H1 (cell line): ENCODE data around the gene RAMP1. TPM values are rescaled to one million over a fixed set of nuclear protein-coding genes. Genes with fewer than 3 reads are reported as not detected.

ENCODE experiments used
- CTCF ChIA-PET: fragments of 300-600 bp; sonication (Branson Sonifier 250); formaldehyde crosslinking; loops from one replicate; lab custom pipeline; 2021; ENCODE audit not compliant: partially characterized antibody; lab: Charles Lee
- POLR2A ChIA-PET: fragments of 300-600 bp; sonication (Branson Sonifier 250); formaldehyde crosslinking; loops from one replicate; lab custom pipeline; 2021; ENCODE audit warnings: inconsistent platforms; ENCODE audit not compliant: partially characterized antibody; lab: Charles Lee
- DNase-seq, 2 experiments: peaks; one replicate each; pipeline versions ENCODE4 v3.0.0 to v3.0.0-alpha.2; 2010 to 2022; ENCODE audit warnings: low spot score in 2 of 2, low read depth in 1 of 2, mixed read lengths in 1 of 2
- FAIRE-seq: peaks from 2 replicates; lab custom pipeline; 2011; peaks lifted over from hg19 to GRCh38; lab: Jason Lieb, UNC
- H2AFZ ChIP-seq: 2 replicates; pipeline ENCODE4 v1.8.1; 2012; ENCODE audit warnings: low read length, inconsistent platforms
- H2AK5ac ChIP-seq: 2 replicates; pipeline ENCODE4 v1.6.1; 2013; ENCODE audit warnings: low read depth, low read length
- H2BK120ac ChIP-seq: replicated peaks from 2 replicates; pipeline ENCODE3; 2013; ENCODE audit warnings: low read depth, low read length, inconsistent platforms
- H2BK12ac ChIP-seq: 2 replicates; pipeline ENCODE4 v1.6.1; 2013; ENCODE audit warnings: low read depth, low read length
- H2BK15ac ChIP-seq: 2 replicates; pipeline ENCODE4 v1.6.1; 2013; ENCODE audit warnings: low read length
- H2BK20ac ChIP-seq: 2 replicates; pipeline ENCODE4 v1.6.1; 2013; ENCODE audit warnings: low read length
- H2BK5ac ChIP-seq: 2 replicates; pipeline ENCODE4 v1.6.1; 2013; ENCODE audit warnings: low read depth, low read length
- H3K14ac ChIP-seq: 2 replicates; pipeline ENCODE4 v1.6.1; 2013; ENCODE audit warnings: inconsistent platforms; ENCODE audit not compliant: insufficient read length
- H3K18ac ChIP-seq: 2 replicates; pipeline ENCODE4 v1.6.1; 2013; ENCODE audit warnings: low read length; ENCODE audit errors: extremely low read depth
- H3K23ac ChIP-seq: 2 replicates; pipeline ENCODE4 v1.6.1; 2013; ENCODE audit warnings: inconsistent platforms; ENCODE audit not compliant: insufficient read length
- H3K23me2 ChIP-seq: 2 replicates; pipeline ENCODE4 v1.6.1; 2013; ENCODE audit warnings: low read depth, low read length
- H3K27ac ChIP-seq: 2 replicates; pipeline ENCODE4 v1.6.1; 2011; ENCODE audit warnings: low read depth, low read length, inconsistent platforms
- H3K27me3 ChIP-seq, 4 experiments: replicated peaks in 1 of 4; 1 replicate in 1 of 4; 2 replicates in 3 of 4; pipeline versions ENCODE4 v1.6.1 to v1.8.1; 2011 to 2013; ENCODE audit warnings: low read length in 3 of 4, mild to moderate bottlenecking in 3 of 4, inconsistent platforms in 2 of 4, mixed read lengths in 2 of 4, moderate library complexity in 1 of 4; ENCODE audit not compliant: control insufficient read depth in 3 of 4, insufficient read depth in 3 of 4; ENCODE audit errors: extremely low read depth in 1 of 4
- H3K36me3 ChIP-seq, 4 experiments: 2 replicates each; pipeline versions ENCODE4 v1.6.1 to v1.8.1; 2011 to 2013; ENCODE audit warnings: mild to moderate bottlenecking in 4 of 4, low read length in 3 of 4, moderate library complexity in 2 of 4, control low read depth in 1 of 4, inconsistent platforms in 1 of 4; ENCODE audit not compliant: insufficient read depth in 4 of 4, control insufficient read depth in 2 of 4
- H3K4ac ChIP-seq: replicated peaks from 2 replicates; pipeline ENCODE3; 2013; ENCODE audit warnings: low read length, low read depth, mixed read lengths, inconsistent platforms; ENCODE audit not compliant: insufficient read length
- H3K4me1 ChIP-seq, 4 experiments: replicated peaks in 1 of 4; 1 replicate in 1 of 4; 2 replicates in 3 of 4; pipeline versions ENCODE4 v1.6.1 to v1.8.1; 2011 to 2013; ENCODE audit warnings: low read length in 3 of 4, inconsistent platforms in 2 of 4, mixed read lengths in 1 of 4; ENCODE audit not compliant: insufficient read depth in 4 of 4, control insufficient read depth in 3 of 4
- H3K4me2 ChIP-seq, 2 experiments: 2 replicates each; pipeline versions ENCODE4 v1.6.1 to v1.8.1; 2011 to 2013; ENCODE audit warnings: low read depth in 2 of 2, low read length in 2 of 2, control low read depth in 1 of 2, inconsistent platforms in 1 of 2, mild to moderate bottlenecking in 1 of 2; ENCODE audit not compliant: insufficient read depth in 1 of 2
- H3K4me3 ChIP-seq, 4 experiments: fragments of 200-600, 300-600 bp in 1 of 4; sonication (generic), shearing (Covaris generic), sonication (Bioruptor Twin) in 1 of 4; 2 replicates each; pipeline versions ENCODE4 v1.5.1 to v1.8.1; 2011 to 2016; ENCODE audit warnings: low read length in 4 of 4, low read depth in 3 of 4, control low read depth in 2 of 4, inconsistent platforms in 2 of 4, mild to moderate bottlenecking in 2 of 4, mixed read lengths in 1 of 4, moderate library complexity in 1 of 4; ENCODE audit not compliant: insufficient read depth in 2 of 4; ENCODE audit errors: extremely low read depth in 1 of 4
- H3K56ac ChIP-seq: replicated peaks from 2 replicates; pipeline ENCODE3; 2013; ENCODE audit warnings: low read depth, mild to moderate bottlenecking, mixed read lengths, low read length, inconsistent platforms; ENCODE audit not compliant: insufficient read length
- H3K79me1 ChIP-seq: 2 replicates; pipeline ENCODE4 v1.6.1; 2013; ENCODE audit warnings: low read depth, low read length, control low read depth
- H3K79me2 ChIP-seq, 2 experiments: 2 replicates each; pipeline versions ENCODE4 v1.6.1 to v1.8.1; 2012 to 2013; ENCODE audit warnings: low read length in 2 of 2, mild to moderate bottlenecking in 2 of 2, inconsistent platforms in 1 of 2; ENCODE audit not compliant: insufficient read depth in 2 of 2, control insufficient read depth in 1 of 2
- H3K9ac ChIP-seq, 4 experiments: replicated peaks in 1 of 4; 1 replicate in 1 of 4; 2 replicates in 3 of 4; pipeline versions ENCODE4 v1.6.1 to v1.8.1; 2011 to 2013; ENCODE audit warnings: low read depth in 3 of 4, low read length in 3 of 4, control low read depth in 2 of 4, mild to moderate bottlenecking in 2 of 4, moderate library complexity in 2 of 4, inconsistent platforms in 1 of 4; ENCODE audit errors: extremely low read depth in 1 of 4
- H3K9me3 ChIP-seq, 2 experiments: 2 replicates each; pipeline versions ENCODE4 v1.6.1 to v1.8.1; 2012 to 2013; ENCODE audit warnings: mild to moderate bottlenecking in 2 of 2, moderate library complexity in 2 of 2, control low read depth in 1 of 2, inconsistent platforms in 1 of 2, low read depth in 1 of 2, low read length in 1 of 2, mixed read lengths in 1 of 2; ENCODE audit not compliant: insufficient read depth in 2 of 2
- H4K20me1 ChIP-seq, 2 experiments: replicated peaks in 1 of 2; 2 replicates each; pipeline versions ENCODE3 to v1.8.1; 2011 to 2013; ENCODE audit warnings: inconsistent platforms in 2 of 2, low read length in 2 of 2, mild to moderate bottlenecking in 1 of 2; ENCODE audit not compliant: insufficient read depth in 2 of 2, control insufficient read depth in 1 of 2
- H4K5ac ChIP-seq: 2 replicates; pipeline ENCODE4 v1.6.1; 2013; ENCODE audit warnings: low read length, low read depth, mixed read lengths, inconsistent platforms; ENCODE audit not compliant: insufficient read length
- H4K8ac ChIP-seq: 2 replicates; pipeline ENCODE4 v1.8.0; 2013; ENCODE audit warnings: mild to moderate bottlenecking, moderate library complexity, low read length, inconsistent platforms; ENCODE audit not compliant: insufficient read depth; ENCODE audit errors: extremely low read depth
- H4K91ac ChIP-seq: replicated peaks from 2 replicates; pipeline ENCODE3; 2013; ENCODE audit warnings: low read length, mixed read lengths, inconsistent platforms; ENCODE audit not compliant: insufficient read length
- E2F6 ChIP-seq: IDR thresholded peaks from 2 replicates; pipeline ENCODE4 v1.6.1; 2012; ENCODE audit warnings: inconsistent platforms
- FOSL1 ChIP-seq: IDR thresholded peaks from 2 replicates; pipeline ENCODE4 v1.6.1; 2011; ENCODE audit warnings: mild to moderate bottlenecking, low read depth, low read length, moderate library complexity; ENCODE audit not compliant: insufficient read depth
- GABPA ChIP-seq: IDR thresholded peaks from 2 replicates; pipeline ENCODE4 v1.6.1; 2011; ENCODE audit warnings: mild to moderate bottlenecking, low read length, moderate library complexity, borderline replicate concordance; ENCODE audit not compliant: insufficient read depth
- POLR2A ChIP-seq, 2 experiments: IDR thresholded peaks; 1 replicate in 1 of 2; 2 replicates in 1 of 2; pipeline ENCODE4 v1.6.1; 2011; ENCODE audit warnings: low read depth in 2 of 2, low read length in 2 of 2, mild to moderate bottlenecking in 2 of 2; ENCODE audit errors: control extremely low read depth in 1 of 2
- RFX5 ChIP-seq: IDR thresholded peaks from 2 replicates; pipeline ENCODE4 v1.6.1; 2011; ENCODE audit warnings: low read depth, low read length, improper control_type of control experiment, borderline replicate concordance
- SRF ChIP-seq: IDR thresholded peaks from 2 replicates; pipeline ENCODE4 v1.6.1; 2011; ENCODE audit warnings: mild to moderate bottlenecking, low read depth, low read length, moderate library complexity
- WGBS, 2 experiments: shearing (Covaris generic) in 1 of 2; methylation state at CpG; one replicate each; pipeline versions ENCODE4 v1.1.6 to v1.1.7; 2013 to 2015; ENCODE audit warnings: low lambda C conversion rate in 2 of 2, mixed read lengths in 2 of 2, inconsistent platforms in 1 of 2, low coverage in 1 of 2, missing lambda C conversion rate in 1 of 2; ENCODE audit not compliant: insufficient replicate concordance in 2 of 2, insufficient coverage in 1 of 2, insufficient read length in 1 of 2; ENCODE audit errors: extremely low coverage in 1 of 2, missing lambda C conversion rate in 1 of 2; 5-methylcytosine and 5-hydroxymethylcytosine counted together
- polyA plus RNA-seq, 7 experiments: library from polyadenylated mRNA; depleted of rRNA in 3 of 7; stranded (reverse) in 5 of 7; unstranded in 2 of 7; fragments of >200 nt in 5 of 7; fragments of 200-250 nt in 2 of 7; gene quantifications; 1 replicate in 5 of 7; 2 replicates in 1 of 7; 4 replicates in 1 of 7; pipeline versions ENCODE4 v1.2.1 to v1.2.3, GENCODE V29; 2011 to 2013; ENCODE audit warnings: missing spikeins in 2 of 7, mixed read lengths in 2 of 7
- total RNA-seq: library from RNA; stranded (reverse); fragmentation: NEBNext Ultra II Directional; extraction: Animal tissue kit (Norgen Biotek cat#: 25700); gene quantifications from 2 replicates; pipeline ENCODE4 v1.2.1, GENCODE V29; 2021

Gene RAMP1
- total and polyA plus RNA-seq, 2 of the 8 experiments (the other 6 are each of a cell fraction or from before 2014, with no cell fraction given) = 0.65 to 4.3 TPM

GRCh38 chr2:237915576-237915975, 56.2 kb downstream of the RAMP1 start:
- Histone ChIP-seq H3K56ac (no peak overlapping the region), H3K23me2 (peaks cover 3% of the 10 kb centered on the region; the same call in 1 of the 2 replicates), H4K8ac (no peak overlapping the region), H3K23ac (no peak overlapping the region), H3K4me3 (no peak overlapping the region), H4K20me1 (peaks cover 0 to 2% of the 10 kb centered on the region in 2 experiments), H3K14ac (no peak overlapping the region), H3K9me3 (peaks cover 0 to under 1% of the 10 kb centered on the region in 2 experiments; a peak in 2 of 4 replicates), H3K4me1 (no peaks in the 10 kb centered on the region), H3K27me3 (no peaks in the 10 kb centered on the region), H2BK20ac (no peak overlapping the region), H4K5ac (no peak overlapping the region), H4K91ac (no peak overlapping the region), H3K27ac (no peak overlapping the region), H2AFZ (no peak overlapping the region), H2BK12ac (no peak overlapping the region), H3K9ac (no peak overlapping the region), H3K4ac (no peak overlapping the region), H3K36me3 (no peaks in the 10 kb centered on the region; a peak in 1 of 8 replicates)
- DNase-seq = no peak
- FAIRE-seq = no peak
- POLR2A ChIA-PET = no interaction called here
- TF ChIP-seq RFX5 (no peak), SRF (no peak), GABPA (no peak), FOSL1 (no peak), POLR2A (IDR thresholded peaks at IDR 0.05; ENCODE audit: control extremely low read depth in 1 of 2, low read depth in 2 of 2, low read length in 2 of 2) (no peak), E2F6 (no peak)
- TF ChIP-seq, all 59 proteins: peak for 0
- H2BK15ac ChIP-seq = no peak overlapping the region
- no peaks in the 10 kb centered on the region for H3K79me1 ChIP-seq
- CTCF ChIA-PET = interaction anchor here (1.3 kb wide), 1 partner anchor 13 kb away, joined by 4 read pairs; no protein-coding TSS in a partner anchor
- no peak overlapping the region for H2AK5ac ChIP-seq
- WGBS, 2 experiments = 84% methylated on average over 9 of the region's 10 CpGs; no CpG with 5 or more reads in 1 of the 2 experiments
- no peak overlapping the region for H2BK120ac ChIP-seq
- H3K79me2 ChIP-seq = no peaks in the 10 kb centered on the region
- H3K4me2 ChIP-seq = no peak overlapping the region
- no peak overlapping the region for H3K18ac ChIP-seq
- H2BK5ac ChIP-seq = no peak overlapping the region
